ENCODE results near the gene AAK1. TPM values are rescaled to one million over a fixed set of nuclear protein-coding genes. Genes with fewer than 3 reads are reported as not detected.
A peak's percentile ranks its signal among the peaks of the same experiment; 100 is the strongest.

AAK1 gene
- total RNA-seq, 3 donors from 2014 or later (not counting 1 experiment from before 2014, with no cell fraction given) = 174 to 249 (median 204) TPM

DNA sequence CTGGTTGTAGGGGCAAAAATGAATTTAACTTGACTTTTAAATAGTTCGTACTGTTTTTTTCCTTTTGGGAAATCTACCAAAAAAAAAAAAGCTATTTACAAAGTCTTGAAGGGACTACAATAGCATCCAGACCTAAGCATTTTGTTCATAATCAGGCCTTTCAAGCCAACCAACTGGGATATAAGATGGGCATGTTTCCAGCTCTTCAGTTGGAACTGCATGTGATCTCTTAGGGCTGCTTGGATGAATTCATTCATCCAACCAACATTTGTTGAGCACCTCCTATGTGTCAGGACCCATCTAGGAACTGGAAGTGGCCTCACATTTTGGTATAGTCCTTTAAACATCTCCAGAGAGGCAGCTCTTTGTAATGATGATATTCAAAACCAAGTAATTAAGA is 98.6 kb downstream of the AAK1 start:
- Mint-ChIP-seq H3K4me3 (no peak overlapping the region), H3K36me3 (no peaks in the 10 kb centered on the region), H3K27me3 (ENCODE audit: low read depth in 2 of 2) (no peaks in the 10 kb centered on the region), H3K27ac (peak overlapping the region in 1 of 2 donors; percentile 67), H3K9me3 (no peaks in the 10 kb centered on the region), H3K4me1 (peaks cover 39 to 45% of the 10 kb centered on the region in 2 donors)
- Histone ChIP-seq H3K36me3 (ENCODE audit: control insufficient read depth, insufficient read depth, low read length) (peaks cover 32% of the 10 kb centered on the region), H3K27ac (ENCODE audit: low read length) (no peak overlapping the region), H3K4me1 (ENCODE audit: control insufficient read depth, insufficient read depth, low read length) (no peaks in the 10 kb centered on the region), H3K27me3 (ENCODE audit: control insufficient read depth, insufficient read depth, low read length) (no peaks in the 10 kb centered on the region), H3K9me3 (ENCODE audit: control insufficient read depth, insufficient read depth, low read length) (no peaks in the 10 kb centered on the region), H3K4me3 (ENCODE audit: low read length) (no peak overlapping the region)
- ATAC-seq (no peak), DNase-seq (no peak)
- no CpG with 5 or more reads among the region's 1 CpG for WGBS (ENCODE audit: insufficient coverage)
- intact Hi-C loops (cut with micrococcal nuclease) = no loop called here
- TF ChIP-seq, protein P1, sequence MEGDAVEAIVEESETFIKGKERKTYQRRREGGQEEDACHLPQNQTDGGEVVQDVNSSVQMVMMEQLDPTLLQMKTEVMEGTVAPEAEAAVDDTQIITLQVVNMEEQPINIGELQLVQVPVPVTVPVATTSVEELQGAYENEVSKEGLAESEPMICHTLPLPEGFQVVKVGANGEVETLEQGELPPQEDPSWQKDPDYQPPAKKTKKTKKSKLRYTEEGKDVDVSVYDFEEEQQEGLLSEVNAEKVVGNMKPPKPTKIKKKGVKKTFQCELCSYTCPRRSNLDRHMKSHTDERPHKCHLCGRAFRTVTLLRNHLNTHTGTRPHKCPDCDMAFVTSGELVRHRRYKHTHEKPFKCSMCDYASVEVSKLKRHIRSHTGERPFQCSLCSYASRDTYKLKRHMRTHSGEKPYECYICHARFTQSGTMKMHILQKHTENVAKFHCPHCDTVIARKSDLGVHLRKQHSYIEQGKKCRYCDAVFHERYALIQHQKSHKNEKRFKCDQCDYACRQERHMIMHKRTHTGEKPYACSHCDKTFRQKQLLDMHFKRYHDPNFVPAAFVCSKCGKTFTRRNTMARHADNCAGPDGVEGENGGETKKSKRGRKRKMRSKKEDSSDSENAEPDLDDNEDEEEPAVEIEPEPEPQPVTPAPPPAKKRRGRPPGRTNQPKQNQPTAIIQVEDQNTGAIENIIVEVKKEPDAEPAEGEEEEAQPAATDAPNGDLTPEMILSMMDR (IDR thresholded peaks at IDR 0.05) = no peak

DNA sequence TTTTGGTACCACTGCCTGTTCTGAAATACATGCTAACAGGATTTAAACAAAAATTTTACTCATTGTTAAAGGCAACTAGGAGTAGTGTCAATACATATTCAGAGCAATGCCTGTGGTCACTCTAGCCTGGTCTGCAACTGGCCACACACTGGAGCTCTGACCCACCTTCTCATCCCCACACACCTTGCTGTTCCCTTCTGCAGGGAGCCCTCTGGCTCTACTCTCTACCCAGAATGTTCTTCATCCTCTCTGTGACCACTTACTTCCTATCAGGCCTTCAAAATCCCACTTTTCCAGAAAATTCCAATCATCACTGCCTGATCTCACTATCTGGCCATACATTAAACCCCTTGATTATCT is 104.0 kb downstream of the AAK1 start:
- peaks cover 59% of the 10 kb centered on the region for H3K36me3 ChIP-seq (ENCODE audit: control insufficient read depth, insufficient read depth, low read length)
- DNase-seq = no peak
- no peak overlapping the region for H3K4me3 Mint-ChIP-seq
- no peak overlapping the region for H3K4me3 ChIP-seq (ENCODE audit: low read length)
- H3K27ac Mint-ChIP-seq = peak overlapping the region in 1 of 2 donors; percentile 37
- H3K27me3 Mint-ChIP-seq (ENCODE audit: low read depth in 2 of 2) = no peaks in the 10 kb centered on the region
- TF ChIP-seq, protein P1 (IDR thresholded peaks at IDR 0.05) = no peak
- no peaks in the 10 kb centered on the region for H3K9me3 ChIP-seq (ENCODE audit: control insufficient read depth, insufficient read depth, low read length)
- no peak for ATAC-seq
- no peak overlapping the region for H3K27ac ChIP-seq (ENCODE audit: low read length)
- peaks cover 18% of the 10 kb centered on the region for H3K4me1 ChIP-seq (ENCODE audit: control insufficient read depth, insufficient read depth, low read length)
- H3K36me3 Mint-ChIP-seq = no peaks in the 10 kb centered on the region
- H3K9me3 Mint-ChIP-seq = no peaks in the 10 kb centered on the region
- intact Hi-C loops (cut with micrococcal nuclease) = no loop called here
- H3K4me1 Mint-ChIP-seq = peaks cover 33 to 52% of the 10 kb centered on the region in 2 donors
- H3K27me3 ChIP-seq (ENCODE audit: control insufficient read depth, insufficient read depth, low read length) = no peaks in the 10 kb centered on the region

DNA sequence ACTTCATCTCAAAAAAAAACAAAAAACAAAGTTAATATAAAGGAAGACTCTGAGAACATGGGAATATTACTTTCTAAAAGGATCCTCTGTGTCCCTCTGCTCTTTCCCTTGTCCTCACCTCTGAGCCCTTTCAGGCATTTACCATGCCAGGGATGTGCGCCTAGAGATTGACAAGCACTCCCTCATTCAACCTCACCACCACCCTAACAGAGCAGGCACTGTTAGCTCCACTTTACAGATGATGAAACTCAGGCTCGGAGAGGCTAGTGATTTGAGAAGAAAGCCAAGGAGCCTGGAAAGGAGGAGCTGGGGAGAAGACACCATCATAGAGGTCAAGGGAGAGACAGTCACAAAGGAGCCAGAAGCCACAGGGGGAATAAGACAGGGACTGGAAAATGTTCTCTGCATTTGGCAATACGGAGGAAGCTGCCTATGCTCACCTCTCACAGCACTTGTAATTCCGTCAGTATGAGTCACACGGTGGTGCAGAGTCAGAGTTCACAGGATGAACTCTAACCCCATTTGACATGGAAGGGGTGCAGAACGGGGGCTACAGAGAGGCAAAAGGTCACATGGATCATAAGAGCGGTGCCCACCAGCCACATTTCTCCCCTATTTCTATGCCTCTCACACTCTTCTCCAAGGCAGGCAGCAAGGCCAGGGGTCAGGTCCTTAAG is 104.5 kb downstream of the AAK1 start:
- Mint-ChIP-seq H3K4me3 (no peak overlapping the region), H3K27me3 (ENCODE audit: low read depth in 2 of 2) (no peaks in the 10 kb centered on the region), H3K36me3 (peaks cover 3% of the 10 kb centered on the region), H3K9me3 (no peaks in the 10 kb centered on the region), H3K27ac (peak overlapping the region; percentile 17 to 37), H3K4me1 (peaks cover 33 to 48% of the 10 kb centered on the region in 2 donors)
- Histone ChIP-seq H3K9me3 (ENCODE audit: control insufficient read depth, insufficient read depth, low read length) (no peaks in the 10 kb centered on the region), H3K4me3 (ENCODE audit: low read length) (no peak overlapping the region), H3K27ac (ENCODE audit: low read length) (no peak overlapping the region), H3K36me3 (ENCODE audit: control insufficient read depth, insufficient read depth, low read length) (peaks cover 57% of the 10 kb centered on the region), H3K27me3 (ENCODE audit: control insufficient read depth, insufficient read depth, low read length) (no peaks in the 10 kb centered on the region), H3K4me1 (ENCODE audit: control insufficient read depth, insufficient read depth, low read length) (peaks cover 18% of the 10 kb centered on the region)
- ATAC-seq (no peak), DNase-seq (no peak)
- intact Hi-C loops (cut with micrococcal nuclease) = no loop called here
- TF ChIP-seq, protein P1 (IDR thresholded peaks at IDR 0.05) = no peak
- 98% methylated on average over 7 of the region's 7 CpGs for WGBS (ENCODE audit: insufficient coverage)

DNA sequence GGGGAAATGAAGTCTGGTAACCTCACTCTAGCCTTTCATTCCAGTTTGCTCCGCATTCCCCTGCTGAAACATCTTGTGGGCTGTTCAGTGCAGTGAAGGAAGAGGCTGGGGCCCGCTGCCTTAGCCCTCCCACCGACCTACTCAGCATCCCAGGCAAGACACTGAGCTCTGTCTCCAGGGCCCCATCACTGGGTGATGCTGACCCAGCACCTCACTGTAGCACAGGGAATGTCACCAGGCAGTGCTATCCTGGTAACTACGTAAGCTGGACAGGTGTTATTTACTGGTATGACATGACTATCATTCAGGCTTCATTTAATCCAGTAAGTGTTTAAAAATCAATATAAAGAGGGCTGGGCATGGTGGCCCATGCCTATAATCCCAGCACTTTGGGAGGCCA is 105.3 kb downstream of the AAK1 start:
- TF ChIP-seq, protein P1 (IDR thresholded peaks at IDR 0.05) = no peak
- H3K36me3 Mint-ChIP-seq = peaks cover 10% of the 10 kb centered on the region
- peaks cover 33 to 47% of the 10 kb centered on the region in 2 donors for H3K4me1 Mint-ChIP-seq
- Histone ChIP-seq H3K27ac (ENCODE audit: low read length) (no peak overlapping the region), H3K4me3 (ENCODE audit: low read length) (no peak overlapping the region), H3K36me3 (ENCODE audit: control insufficient read depth, insufficient read depth, low read length) (peaks cover 57% of the 10 kb centered on the region), H3K9me3 (ENCODE audit: control insufficient read depth, insufficient read depth, low read length) (no peaks in the 10 kb centered on the region), H3K27me3 (ENCODE audit: control insufficient read depth, insufficient read depth, low read length) (no peaks in the 10 kb centered on the region), H3K4me1 (ENCODE audit: control insufficient read depth, insufficient read depth, low read length) (peaks cover 18% of the 10 kb centered on the region)
- no peak for ATAC-seq
- intact Hi-C loops (cut with micrococcal nuclease) = no loop called here
- no peak overlapping the region for H3K4me3 Mint-ChIP-seq
- H3K27ac Mint-ChIP-seq = peak overlapping the region; percentile 17 to 37
- 97% methylated on average over 4 of the region's 4 CpGs for WGBS (ENCODE audit: insufficient coverage)
- DNase-seq = no peak
- H3K9me3 Mint-ChIP-seq = peaks cover 0 to 3% of the 10 kb centered on the region in 2 donors
- no peaks in the 10 kb centered on the region for H3K27me3 Mint-ChIP-seq (ENCODE audit: low read depth in 2 of 2)

Data from natural killer cell (primary cell).